Measurements from ENCODE around the gene NTN5.

DNA sequence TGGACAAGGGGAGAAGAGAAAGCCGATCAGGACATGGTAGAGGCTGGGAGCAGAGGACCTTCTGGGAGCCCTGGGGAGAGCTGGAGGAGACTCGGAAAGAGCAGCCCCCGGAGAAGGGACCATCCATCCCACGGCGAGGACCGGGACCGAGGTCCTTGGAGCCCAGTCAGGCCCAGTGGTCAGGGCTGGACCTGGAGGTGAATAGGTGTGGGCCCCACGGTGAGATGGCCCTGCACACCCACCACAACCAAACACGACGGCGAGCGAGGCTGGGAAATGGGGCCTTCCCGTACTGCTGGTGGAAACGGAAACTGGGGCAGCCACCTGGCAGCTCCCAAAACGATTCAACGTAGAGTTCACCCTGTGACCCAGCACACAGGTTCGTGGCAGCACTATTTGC lies 3.7 kb upstream of the NTN5 start:
- TF ChIP-seq, protein P1, sequence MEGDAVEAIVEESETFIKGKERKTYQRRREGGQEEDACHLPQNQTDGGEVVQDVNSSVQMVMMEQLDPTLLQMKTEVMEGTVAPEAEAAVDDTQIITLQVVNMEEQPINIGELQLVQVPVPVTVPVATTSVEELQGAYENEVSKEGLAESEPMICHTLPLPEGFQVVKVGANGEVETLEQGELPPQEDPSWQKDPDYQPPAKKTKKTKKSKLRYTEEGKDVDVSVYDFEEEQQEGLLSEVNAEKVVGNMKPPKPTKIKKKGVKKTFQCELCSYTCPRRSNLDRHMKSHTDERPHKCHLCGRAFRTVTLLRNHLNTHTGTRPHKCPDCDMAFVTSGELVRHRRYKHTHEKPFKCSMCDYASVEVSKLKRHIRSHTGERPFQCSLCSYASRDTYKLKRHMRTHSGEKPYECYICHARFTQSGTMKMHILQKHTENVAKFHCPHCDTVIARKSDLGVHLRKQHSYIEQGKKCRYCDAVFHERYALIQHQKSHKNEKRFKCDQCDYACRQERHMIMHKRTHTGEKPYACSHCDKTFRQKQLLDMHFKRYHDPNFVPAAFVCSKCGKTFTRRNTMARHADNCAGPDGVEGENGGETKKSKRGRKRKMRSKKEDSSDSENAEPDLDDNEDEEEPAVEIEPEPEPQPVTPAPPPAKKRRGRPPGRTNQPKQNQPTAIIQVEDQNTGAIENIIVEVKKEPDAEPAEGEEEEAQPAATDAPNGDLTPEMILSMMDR (IDR thresholded peaks at IDR 0.05): no peak
- no peak for TF ChIP-seq POLR2A (IDR thresholded peaks at IDR 0.05)
